ENCODE measurements around the gene RPP40. TPM values are rescaled to one million over a fixed set of nuclear protein-coding genes. Genes with fewer than 3 reads are reported as not detected.
"Not testable (repeated sequence)": the region's sequence is repeated elsewhere in the genome, so short reads cannot be mapped to it uniquely, and the experiment has no call there.

RPP40 gene, protein sequence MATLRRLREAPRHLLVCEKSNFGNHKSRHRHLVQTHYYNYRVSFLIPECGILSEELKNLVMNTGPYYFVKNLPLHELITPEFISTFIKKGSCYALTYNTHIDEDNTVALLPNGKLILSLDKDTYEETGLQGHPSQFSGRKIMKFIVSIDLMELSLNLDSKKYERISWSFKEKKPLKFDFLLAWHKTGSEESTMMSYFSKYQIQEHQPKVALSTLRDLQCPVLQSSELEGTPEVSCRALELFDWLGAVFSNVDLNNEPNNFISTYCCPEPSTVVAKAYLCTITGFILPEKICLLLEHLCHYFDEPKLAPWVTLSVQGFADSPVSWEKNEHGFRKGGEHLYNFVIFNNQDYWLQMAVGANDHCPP
- total RNA-seq: 1 to 10 TPM; 3.3 to 3.4 TPM
- long read RNA-seq, transcript RPP40-202 (8 exons, 1,483 nt): major isoform, 5 of 7 reads
- long read RNA-seq, partial matches to known transcripts: 1 of 7 reads
- long read RNA-seq, other reads (novel, unspliced or antisense): 0 of 7 reads

DNA sequence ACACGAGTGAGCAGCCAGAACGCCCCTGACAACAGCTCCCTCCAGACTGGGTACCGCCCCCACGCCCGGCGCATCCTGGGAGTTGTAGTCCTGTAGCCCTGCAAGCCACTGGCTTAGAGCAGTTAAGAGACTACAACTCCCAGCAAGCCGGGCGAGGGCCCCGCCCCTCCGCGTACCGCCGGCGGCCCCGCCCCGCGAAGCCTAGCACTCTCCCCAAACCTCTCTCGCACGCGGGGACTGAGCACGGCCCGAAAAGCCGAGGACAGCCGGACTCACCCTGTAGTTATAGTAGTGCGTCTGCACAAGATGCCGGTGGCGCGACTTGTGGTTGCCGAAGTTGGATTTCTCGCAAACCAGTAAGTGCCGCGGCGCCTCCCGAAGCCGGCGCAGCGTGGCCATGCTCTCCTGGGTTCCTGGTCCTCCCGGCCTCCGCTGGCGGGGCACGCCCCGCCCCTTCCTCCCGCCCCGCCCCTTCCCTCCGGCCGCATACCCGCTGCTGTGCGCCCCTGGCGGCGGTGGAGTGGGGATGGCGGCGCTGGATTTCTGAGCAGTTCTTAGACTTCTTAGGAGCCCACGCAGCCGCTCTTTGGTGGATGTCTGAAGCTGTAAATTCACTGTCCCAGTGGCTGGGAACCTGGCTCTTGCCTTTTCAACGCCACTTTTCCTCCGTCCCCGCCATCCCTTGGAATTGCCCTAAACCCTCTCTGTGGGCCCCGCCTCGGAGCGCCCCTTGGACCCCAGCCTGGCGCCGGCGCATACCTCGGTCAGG is at the start of gene RPP40:
RPP40 (minus strand) TSS at position 434 of the 769 bp plus-strand sequence; CDS start at position 399, 35 bp downstream.
- peak; percentile 97 to 98 for DNase-seq
- intact Hi-C loops (cut with DNase I, micrococcal nuclease): no loop called here
- peak; percentile 98 for ATAC-seq

DNA sequence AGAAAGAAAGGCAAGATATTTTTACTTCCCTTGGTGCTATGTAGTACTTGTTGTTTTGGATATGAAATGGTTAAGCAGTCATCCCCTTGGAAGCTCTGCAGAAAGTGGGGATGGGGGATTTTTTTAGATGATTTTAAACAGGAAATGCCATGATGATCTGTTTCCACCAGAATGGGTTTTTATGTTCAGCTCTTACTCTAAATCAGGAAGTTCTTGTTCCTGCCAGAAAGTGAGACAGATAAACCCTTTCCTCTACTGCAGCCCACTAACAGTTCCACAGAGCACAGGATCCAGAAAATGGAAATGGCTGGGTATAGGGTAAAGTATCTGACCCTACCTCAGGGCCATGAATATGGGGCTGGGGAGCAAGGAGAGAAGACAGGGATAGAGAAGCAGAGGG is 49.2 kb upstream of the RPP40 start:
- intact Hi-C loops (cut with DNase I, micrococcal nuclease): no loop called here

DNA sequence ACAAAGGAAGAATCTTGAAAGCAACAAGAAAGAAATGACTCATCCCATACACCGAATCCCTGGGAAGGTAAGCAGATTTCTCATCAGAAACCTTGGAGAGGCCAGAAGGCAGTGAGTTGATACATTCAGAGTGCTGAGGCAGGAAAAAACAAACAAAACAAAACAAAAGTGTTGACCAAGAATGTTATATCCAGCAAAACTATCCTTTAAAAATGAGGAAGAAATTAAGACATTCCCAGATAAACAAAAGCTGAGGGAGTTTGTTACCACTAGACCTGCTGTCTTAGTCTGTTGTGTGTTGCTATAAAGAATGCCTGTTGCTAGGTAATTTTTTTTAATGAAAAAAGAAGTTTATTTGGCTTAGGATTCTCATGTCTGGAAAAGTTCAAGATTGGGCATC is 47.6 kb upstream of the RPP40 start:
- ATAC-seq (no peak), DNase-seq (no peak)
- intact Hi-C loops (cut with DNase I, micrococcal nuclease): no loop called here

More for the DNA sequence above, 49.2 kb upstream of the RPP40 start:
- ATAC-seq (no peak), DNase-seq (no peak)

DNA sequence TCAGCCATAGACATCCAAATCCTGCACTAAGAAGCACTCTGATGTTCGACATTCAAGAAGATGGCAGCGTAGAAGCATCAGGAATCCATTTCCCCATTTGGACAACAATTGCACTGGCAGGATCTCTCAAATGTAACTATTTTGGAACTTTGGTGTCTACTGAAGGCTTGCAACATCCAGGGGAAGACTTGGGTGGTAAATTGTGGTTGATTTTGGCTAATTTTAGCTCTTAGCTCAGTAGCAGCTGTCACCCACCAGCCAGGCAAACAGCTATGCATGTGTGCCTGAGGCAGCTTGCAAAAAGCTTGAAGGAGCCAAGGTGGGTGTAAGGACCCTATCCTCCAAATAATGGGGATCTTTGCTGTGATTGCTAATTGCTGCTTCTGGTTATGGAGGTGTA is 46.2 kb upstream of the RPP40 start:
- DNase-seq (no peak), ATAC-seq (no peak)
- intact Hi-C loops (cut with DNase I, micrococcal nuclease): no loop called here

DNA sequence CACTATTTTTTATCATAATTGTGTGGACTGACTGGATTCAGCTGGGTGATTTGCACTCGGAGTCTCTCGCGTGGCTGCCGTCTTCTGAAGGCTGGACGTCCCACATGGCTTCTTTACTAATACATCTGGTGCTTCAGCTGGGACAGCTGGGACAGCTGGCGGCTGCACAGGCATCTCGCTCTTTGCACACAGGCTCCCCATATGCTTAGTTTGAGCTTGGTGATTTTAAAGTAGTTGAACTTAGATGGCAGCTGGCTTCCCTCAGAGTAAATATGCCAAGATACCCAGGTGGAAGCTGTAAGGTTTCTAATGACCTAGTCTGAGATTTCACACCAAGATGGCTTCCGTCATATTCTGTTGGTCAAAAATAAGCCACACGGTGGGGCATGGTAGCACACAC is 42.6 kb upstream of the RPP40 start:
- no peak for ATAC-seq
- intact Hi-C loops (cut with DNase I, micrococcal nuclease): no loop called here
- DNase-seq: no peak

DNA sequence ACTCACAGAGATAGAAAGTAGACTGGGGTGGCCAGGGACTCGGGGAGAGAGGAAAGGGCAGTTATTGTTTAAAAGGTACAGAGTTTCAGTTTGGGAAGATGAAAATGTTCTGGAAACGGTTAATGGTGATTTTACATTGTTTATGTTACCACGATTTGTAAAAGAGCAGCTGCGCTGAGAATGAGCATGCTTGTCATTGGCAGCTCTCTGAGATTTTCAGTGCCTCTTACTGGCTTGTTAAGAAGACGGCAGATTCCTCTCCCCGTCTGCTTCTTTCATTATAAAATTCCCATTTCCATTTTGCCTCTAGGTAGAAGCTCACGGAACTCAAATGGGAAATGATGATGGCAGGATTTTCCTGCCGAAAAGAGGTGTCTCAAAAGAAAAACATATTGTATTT is 41.6 kb upstream of the RPP40 start:
- no peak for DNase-seq
- no peak for ATAC-seq
- intact Hi-C loops (cut with DNase I, micrococcal nuclease): no loop called here

DNA sequence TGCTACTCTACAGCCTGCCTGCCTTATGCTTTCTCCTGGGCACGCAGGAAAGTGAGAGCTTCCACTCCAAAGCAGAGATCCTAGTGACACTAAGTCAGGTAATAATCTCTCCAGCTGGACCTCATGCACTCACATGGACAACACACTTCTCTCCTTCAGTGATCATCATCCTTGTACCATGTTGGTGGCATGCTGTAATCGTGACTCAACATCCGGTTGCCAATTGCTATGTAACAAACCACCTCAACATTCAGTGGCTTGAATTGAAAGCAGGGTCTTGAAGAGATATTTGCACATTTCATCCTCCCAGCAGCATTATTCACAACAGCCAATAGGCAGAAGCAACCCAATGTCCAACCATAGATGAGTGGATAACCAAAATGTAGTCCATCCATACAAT is 41.0 kb upstream of the RPP40 start:
- no peak for DNase-seq
- ATAC-seq: no peak
- intact Hi-C loops (cut with DNase I, micrococcal nuclease): no loop called here

DNA sequence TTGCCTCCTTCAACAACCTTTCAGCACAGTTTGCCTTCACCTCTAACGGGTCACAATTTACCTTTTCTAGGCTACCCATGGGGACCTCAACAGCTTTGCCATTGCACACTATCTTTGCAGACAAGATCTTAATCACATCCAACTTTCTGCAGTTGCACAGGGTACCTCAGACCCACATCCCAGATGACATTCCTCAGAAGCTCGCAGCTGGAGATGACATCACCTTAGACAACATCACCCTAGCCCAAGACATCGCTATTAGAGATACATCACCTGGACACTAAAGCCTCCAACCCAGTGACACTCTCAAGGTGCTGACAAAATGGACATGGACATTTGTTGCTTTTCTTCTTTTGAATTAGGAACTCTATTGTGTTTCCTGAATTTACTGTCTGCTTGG is 38.6 kb upstream of the RPP40 start:
- intact Hi-C loops (cut with DNase I, micrococcal nuclease): no loop called here
- ATAC-seq (no peak), DNase-seq (no peak)

DNA sequence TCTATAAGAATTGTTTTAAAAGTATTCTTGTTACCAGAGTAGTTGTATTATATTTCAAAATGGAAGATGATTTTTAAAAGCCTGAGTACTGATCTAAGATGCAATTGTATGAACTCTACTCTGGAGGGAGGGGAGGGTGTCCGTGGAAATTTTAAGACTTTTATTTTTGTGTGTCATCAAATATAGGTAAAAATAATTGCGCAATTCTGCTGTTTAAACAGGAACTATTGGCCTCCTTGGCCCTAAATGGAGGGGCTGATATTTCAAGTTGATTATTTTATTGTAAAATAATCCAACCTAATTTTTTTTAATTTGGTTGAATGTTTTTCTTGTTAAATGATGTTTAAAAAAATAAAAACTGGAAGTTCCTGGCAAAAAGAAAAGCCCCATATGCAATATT is 38.1 kb upstream of the RPP40 start:
- no peak for DNase-seq
- ATAC-seq: no peak
- intact Hi-C loops (cut with DNase I, micrococcal nuclease): no loop called here

DNA sequence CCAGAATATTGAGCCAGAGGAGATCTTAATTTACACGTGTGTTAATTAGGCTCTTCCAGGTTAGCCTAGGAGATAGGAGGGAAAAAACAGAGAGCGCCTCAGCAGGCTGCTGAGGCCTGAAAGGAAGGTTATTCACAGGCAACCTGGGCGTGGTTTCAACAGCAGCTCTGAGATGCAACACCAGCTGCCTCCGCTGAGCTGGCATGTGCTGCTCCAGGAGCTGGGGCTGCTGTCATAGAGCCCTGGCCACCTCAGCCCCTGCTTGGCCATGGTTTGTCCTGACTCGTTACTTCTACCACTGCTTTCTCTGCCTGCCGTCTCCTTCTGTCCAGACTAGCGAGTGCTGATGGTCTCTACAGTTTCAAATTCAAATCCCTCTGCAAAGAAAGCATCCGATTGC is 32.4 kb upstream of the RPP40 start:
- intact Hi-C loops (cut with DNase I, micrococcal nuclease): no loop called here
- peak; percentile 82 for ATAC-seq
- peak; percentile 54 to 59 for DNase-seq

DNA sequence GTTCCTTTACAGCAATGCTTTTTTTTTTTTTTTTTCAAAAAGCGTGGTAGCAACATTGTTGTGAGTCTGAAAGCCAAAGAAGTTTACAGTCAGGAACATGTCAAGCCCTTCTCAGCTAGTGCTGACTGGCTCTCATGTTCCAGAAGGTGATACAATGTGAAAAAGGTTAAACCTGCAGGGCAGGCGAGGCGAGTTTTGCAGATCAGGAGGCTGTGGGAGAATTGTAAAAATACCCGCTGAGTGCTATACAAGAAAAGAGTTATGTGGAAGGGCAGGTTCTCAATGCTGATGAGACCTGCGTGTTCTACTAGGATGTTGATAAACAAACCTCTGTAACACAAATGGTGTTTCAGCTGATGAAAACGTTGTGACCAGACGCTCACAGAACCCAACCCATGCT is 30.9 kb upstream of the RPP40 start:
- ATAC-seq: no peak
- intact Hi-C loops (cut with DNase I, micrococcal nuclease): no loop called here
- no peak for DNase-seq

DNA sequence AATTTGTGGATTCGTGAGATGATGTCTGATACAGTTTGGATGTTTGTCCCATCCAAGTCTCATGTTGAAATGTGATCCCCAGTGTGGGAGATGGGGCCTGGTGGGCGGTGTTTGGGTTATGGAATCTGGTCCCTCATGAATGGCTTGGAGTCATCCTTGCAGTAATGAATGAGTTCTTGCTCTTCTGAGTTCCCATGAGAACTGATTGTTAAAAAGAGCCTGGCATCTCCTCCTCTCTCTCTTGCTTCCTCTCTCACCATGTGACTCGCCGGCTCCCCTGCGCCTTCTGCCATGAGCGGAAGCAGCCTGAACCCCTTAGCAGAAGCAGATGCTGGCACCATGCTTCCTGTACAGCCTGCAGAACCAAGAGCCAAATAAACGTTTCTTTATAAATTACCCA is 30.5 kb upstream of the RPP40 start:
- intact Hi-C loops (cut with DNase I, micrococcal nuclease): no loop called here
- DNase-seq (no peak), ATAC-seq (no peak)

DNA sequence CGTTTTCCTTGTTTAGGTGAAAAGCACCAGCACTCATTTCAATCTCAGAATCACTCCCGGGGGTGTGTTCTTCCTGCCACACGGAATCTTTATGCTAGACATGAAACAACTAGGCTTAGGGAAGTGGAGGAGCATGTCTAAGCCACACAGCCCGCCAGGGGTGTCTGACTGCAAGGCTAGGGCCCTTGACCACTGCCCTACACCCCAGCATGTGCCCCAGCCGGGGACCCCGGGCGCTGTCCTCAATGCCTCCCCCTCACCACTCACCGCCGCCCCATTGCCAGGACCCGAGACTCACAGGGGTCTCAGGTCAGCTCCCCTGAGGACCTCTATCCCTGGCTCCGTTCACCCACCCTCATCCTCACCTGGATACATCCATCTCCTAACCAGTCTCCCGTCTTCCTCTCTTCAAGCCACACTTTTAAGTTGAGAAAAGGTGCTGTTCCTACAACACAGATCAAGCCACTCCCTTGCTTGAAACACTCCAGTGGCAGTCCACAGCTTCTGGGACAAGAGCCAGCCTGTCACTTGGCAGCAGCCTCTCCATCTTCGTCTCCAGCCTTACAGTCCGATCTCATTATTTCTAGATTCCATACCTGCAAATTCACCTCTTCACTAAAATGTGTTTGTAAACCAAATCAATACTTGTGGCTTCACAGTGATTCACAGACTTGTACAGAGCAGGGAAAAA is 29.5 kb upstream of the RPP40 start:
- peak; percentile 27 for ATAC-seq
- DNase-seq; intact Hi-C loops (cut with DNase I, micrococcal nuclease): not testable (repeated sequence)

DNA sequence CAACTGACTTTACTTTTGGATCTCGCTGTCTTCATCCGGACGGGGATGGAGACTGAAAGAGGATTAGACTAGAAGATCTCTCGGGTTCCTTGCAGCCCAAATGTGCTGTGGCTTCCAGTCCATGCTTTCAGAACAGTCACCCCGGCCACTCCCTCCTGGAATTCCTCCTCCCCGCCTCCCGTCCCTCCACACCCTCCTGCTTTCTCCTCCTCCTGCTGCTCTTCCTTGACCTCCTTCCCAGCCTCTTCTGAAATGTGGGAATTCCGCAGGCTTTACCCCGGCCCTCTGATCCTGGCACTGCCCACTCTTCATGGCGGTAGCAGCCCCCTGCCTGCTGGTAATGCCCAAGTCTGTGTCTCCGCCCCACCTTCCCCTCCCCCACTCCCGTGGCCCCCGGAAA is 28.9 kb upstream of the RPP40 start:
- peak; percentile 50 to 56 for DNase-seq
- ATAC-seq: peak; percentile 81
- intact Hi-C loops (cut with DNase I, micrococcal nuclease): not testable (repeated sequence)

DNA sequence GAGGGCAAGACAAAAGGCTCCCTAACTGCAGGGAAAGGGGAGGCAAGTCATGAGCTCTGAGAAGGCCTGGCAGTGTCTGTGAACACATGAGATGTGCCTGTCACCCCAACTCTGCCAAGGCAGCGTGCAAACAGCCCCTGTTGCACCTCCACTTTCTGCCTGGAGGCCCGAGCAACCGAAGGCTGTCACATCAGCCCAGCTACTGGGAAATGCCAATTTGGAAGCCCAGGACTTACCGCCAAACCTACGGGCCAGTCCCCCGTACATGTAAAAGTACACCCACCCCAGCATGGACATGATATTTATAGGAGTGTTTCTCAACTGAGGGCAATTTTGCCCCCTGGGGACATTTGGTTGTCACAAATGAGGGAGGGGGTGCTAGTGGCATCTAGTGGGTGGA is 27.3 kb upstream of the RPP40 start:
- ATAC-seq (no peak), DNase-seq (no peak)
- intact Hi-C loops (cut with DNase I, micrococcal nuclease): no loop called here

DNA sequence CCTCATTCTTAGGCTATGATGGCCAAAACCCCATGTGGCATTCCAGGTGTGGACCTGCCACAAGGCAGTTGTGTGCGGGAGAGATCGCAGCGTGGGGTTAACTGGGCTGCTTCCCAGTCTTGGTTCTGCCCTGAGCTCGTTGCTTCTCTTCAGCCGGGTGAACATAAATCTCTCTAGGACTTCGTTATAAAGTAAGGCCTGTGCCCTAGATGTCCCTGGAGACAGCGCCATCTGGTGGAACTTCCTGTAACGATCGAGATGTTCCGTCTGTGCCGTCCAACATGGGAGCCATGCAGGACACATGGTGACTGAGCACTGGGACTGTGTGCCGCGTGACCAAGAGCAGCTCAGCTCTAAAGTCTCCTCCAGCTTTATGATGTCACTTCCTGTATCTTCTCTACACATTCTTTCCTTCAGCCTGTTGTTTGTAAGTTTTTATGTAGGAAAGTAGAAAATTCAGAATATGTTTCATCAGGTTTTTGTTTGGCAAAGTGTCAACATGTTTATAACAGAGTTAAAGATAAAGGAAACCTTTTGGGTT is 26.8 kb upstream of the RPP40 start:
- DNase-seq (peak; percentile 81 to 82), ATAC-seq (peak; percentile 66)
- intact Hi-C loops (cut with DNase I, micrococcal nuclease): no loop called here

DNA sequence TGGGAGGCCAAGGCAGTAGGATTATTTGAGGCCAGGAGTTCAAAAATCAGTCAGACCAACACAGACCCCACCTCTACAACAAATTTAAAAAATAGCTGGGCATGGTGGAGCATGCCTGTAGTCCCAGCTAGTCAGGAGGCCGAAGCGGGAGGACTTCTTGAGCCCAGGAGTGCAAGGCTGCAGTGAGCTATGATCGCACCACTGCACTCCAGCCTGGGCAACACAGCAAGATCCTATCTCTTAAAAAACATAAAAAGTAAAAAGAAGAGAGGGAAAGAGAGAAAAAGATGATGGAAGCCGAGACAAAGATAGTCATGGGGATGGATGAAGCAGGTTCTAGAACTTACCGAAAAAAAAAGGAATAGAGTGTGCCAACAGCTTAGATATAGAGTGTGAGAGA is 25.8 kb upstream of the RPP40 start:
- intact Hi-C loops (cut with DNase I, micrococcal nuclease): no loop called here
- ATAC-seq: no peak
- DNase-seq: no peak

DNA sequence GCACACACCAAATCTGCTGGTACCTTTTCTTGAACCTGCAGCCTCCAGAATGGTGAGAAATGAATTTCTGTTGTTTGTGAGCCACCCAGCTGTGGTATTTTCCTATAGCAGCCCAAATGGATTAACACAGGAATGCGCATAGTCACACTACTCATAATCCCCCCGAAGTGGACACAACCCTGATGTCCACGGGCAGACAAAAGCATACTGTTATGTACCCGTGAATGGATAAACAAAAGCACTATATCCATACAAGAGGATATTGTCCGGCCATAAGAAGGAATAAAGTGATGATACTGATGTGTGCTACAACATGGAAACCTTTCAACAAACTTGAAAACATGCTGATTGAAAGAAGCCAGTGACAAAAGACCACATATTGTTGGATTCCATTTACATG is 25.1 kb upstream of the RPP40 start:
- intact Hi-C loops (cut with DNase I, micrococcal nuclease): no loop called here
- no peak for DNase-seq
- ATAC-seq: no peak

DNA sequence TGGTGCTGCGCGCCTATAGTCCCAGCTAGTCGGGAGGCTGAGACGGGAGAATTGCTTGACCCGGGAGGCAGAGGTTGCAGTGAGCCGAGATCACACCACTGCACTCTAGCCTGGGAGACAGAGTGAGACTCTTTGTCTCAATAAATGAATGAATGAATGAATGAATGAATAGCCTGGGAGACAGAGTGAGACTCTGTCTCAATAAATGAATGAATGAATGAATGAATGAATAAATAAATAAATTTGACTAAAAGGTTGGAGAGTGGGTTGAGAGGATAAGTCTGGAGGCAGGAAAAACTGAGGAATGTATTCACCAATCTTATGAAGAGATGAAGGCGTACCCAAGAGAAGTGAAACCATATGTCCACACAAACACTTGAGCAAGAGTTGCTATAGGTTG is 24.5 kb upstream of the RPP40 start:
- intact Hi-C loops (cut with DNase I, micrococcal nuclease): no loop called here
- DNase-seq: no peak
- no peak for ATAC-seq

Data from left colon (tissue), 2 donors.